Measurements from ENCODE around the gene CECR2.
"Not testable (repeated sequence)": the region's sequence is repeated elsewhere in the genome, so short reads cannot be mapped to it uniquely, and the experiment has no call there.

CECR2 gene

GRCh38 chr22:17523925-17524324, 154.7 kb downstream of the CECR2 start:
- DNase-seq = no peak

DNA sequence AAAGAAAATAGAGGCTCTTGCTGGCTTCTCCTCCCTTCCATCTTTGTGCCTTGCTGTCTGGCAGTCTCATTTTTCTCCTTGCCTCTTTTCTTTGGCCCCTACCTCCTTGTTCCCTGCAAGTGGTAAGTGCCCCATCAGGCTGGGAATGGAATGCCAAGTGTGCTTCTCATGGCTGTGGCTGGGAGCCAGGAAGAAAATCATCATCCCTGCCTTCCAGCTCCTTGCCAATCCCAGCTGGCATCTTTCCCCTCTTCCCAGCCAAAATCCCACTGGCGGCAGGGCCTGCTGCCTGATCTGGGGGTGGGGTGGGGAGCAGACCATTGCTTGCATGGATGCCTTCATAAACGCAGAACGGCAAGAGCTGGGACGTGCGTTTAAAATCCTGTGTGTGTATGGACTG, 167.0 kb downstream of the CECR2 start:
- no peak for DNase-seq

DNA sequence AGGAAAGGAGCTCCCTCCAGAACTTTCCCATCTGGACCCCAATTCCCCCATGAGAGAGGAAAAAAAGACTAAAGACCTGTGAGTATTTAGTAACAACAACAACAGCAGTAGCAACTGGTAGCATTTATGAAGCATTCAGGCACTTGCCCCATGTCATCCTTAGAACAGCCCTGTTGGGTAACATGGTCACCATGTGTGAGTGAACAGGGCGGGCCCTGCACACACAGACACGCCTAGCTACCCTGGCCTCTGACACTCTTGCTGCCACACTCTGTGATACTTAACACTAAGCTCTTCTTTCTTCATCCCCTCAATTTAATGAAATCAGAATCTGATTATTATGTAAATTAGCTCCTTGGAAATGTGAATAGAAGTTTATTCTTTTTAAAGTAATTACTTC, 167.9 kb downstream of the CECR2 start:
- no peak for DNase-seq

- DNase-seq = no peak
Observed at GRCh38 chr22:17540481-17540880, 171.2 kb downstream of the CECR2 start.

GRCh38 chr22:17541476-17541875, 172.2 kb downstream of the CECR2 start:
- DNase-seq = no peak

DNA sequence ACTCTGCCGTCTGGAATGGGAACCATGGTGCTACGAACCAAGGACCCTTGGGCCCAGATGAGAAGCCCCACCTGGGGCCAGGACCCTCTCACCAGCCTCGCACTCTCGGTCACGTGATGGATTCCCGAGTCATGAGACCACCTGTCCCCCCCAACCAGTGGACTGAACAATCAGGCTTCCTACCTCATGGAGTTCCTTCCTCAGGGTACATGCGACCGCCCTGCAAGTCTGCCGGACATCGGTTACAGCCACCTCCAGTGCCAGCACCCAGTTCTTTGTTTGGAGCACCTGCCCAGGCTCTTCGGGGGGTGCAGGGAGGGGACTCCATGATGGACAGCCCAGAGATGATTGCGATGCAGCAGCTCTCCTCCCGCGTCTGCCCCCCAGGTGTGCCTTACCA, 173.2 kb downstream of the CECR2 start:
- DNase-seq = no peak

DNA sequence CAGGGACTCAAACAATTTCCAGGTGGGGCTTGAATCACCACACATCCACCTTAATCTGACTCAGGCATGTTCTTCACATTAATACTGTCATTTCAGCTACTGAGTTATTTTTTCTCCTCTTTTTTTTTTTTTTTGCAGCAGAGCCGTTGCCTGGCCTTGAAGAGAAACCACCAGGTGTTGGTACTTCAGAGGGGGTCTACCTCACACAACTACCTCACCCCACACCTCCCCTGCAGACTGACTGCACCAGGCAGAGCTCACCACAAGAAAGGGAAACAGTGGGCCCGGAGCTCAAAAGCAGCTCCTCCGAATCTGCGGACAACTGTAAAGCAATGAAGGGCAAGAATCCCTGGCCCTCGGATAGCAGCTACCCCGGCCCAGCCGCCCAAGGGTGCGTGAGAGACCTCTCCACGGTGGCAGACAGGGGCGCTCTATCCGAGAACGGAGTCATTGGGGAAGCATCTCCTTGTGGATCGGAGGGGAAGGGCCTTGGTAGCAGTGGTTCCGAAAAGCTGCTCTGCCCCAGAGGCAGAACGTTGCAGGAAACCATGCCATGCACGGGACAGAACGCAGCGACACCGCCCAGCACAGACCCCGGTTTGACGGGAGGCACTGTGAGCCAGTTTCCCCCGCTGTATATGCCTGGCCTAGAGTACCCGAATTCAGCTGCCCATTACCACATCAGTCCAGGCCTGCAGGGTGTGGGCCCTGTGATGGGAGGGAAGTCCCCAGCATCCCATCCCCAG, 178.9 kb downstream of the CECR2 start:
- DNase-seq = no peak

DNA sequence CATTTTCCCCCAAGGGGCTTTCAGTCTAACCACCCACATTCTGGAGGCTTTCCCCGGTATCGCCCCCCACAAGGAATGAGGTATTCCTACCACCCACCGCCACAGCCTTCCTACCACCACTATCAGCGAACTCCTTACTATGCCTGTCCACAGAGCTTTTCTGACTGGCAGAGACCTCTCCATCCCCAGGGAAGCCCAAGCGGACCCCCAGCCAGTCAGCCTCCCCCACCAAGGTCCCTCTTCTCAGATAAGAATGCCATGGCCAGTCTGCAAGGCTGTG, 179.4 kb downstream of the CECR2 start:
- no peak for DNase-seq

GRCh38 chr22:17549183-17549582, 179.9 kb downstream of the CECR2 start:
- no peak for DNase-seq

GRCh38 chr22:17549655-17550054, 180.4 kb downstream of the CECR2 start:
- DNase-seq = no peak

GRCh38 chr22:17552737-17553136, 183.5 kb downstream of the CECR2 start:
- DNase-seq = no peak

GRCh38 chr22:17554814-17555213, 185.6 kb downstream of the CECR2 start:
- no peak for DNase-seq

- DNase-seq = no peak
Observed at GRCh38 chr22:17559188-17559587, 189.9 kb downstream of the CECR2 start.

DNA sequence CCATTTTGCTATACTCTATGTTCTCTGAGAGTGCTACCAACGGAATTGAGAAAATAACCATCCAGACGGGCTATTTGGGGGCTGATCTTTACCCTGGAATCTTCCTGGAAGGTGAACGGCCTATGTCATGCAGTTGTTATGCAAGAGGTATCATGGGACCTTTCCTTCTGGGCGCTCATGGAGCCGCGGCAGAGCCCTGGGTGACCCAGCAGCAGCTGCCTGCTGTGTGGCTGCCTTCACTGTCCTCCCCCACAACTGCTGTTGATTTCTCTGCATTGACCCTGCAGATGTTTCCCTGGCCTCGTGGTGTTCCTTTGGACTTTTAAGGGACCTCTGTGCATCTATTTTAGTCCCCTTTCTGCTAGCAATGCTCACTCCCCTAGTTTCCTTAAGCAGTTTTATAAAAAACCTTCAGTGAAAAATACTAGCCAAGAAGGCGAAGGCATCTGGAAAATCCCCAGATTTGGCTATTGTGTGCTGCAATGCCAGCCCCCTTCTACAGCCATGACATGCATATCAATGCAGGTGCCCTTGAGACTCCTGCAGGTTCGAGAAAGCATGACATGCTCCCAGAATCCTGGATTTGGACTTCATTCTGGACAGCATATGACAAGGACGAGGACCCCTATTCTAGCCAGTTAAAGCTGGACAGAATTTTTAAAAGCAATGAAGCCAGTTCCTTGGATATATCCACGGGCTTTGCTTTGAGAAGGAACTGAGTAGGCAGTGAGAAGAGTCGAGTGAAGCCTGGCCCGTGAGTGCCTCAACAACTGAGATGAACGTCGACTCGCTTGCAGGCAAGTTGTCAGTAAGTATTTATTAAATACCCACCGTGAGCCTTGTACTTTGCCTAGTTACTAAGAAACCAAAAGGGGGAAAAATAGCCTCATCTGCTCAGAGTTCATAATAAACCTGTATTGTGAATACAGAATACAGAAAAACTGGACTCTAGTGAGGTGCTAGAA, 193.9 kb downstream of the CECR2 start, which contains the start of gene SLC25A18:
SLC25A18 (plus strand) TSS at position 593 of the 965 bp plus-strand sequence. CDS start 16,447 bp downstream, outside the sequence.
- no peak for DNase-seq

DNA sequence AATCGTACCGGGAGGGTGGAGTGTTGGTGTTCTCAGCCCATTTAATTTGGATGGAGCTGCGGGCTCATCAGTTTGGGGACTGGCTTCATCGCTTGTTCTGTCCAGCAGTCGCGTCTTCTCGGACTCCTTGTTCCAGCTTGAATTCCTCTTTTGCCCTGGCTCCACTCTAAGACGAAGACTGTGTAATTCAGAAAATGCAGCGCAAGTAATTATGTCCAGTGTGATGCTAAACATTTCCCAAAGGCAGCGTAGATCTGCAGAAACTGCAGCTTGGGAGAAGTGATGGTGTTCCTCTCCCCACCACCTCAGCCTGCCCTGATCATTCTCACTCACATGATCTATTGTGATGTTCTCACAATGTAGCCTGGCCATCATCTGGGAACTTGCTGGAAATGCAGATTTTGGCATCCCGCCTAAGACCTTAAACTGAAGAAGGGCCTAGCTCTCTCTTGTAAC, 194.7 kb downstream of the CECR2 start:
- no peak for DNase-seq

DNA sequence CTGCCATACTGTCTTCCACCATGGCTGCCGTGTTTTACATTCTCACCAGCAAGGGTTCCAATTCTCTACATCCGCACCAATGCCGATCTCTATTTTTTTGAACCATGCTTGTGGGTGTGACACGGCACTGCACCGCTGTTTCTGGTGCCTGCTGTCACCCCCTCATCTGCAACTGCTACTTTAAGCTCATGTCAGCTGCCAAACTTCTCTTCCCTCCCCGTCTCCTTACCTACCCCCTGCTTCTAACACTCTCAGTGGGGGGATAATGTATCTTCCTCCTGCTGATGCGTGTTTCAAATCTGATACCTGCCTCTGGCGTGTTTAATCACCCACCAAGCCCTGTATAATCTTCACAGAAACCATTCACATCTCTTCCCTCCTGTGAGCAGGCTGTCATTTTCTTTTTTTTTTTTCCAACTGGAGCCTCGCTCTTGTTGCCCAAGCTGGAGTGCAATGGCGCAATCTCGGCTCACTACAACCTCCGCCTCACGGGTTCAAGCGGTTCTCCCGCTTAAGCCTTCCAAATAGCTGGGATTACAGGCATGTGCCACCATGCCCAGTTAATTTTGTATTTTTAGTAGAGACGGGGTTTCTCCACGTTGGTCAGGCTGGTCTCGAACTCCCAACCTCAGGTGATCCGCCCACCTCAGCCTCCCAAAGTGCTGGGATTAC, 196.9 kb downstream of the CECR2 start:
- not testable (repeated sequence) for DNase-seq

GRCh38 chr22:17566776-17567175, 197.5 kb downstream of the CECR2 start:
- DNase-seq = no peak

- no peak for DNase-seq
Observed at GRCh38 chr22:17569971-17570511, 200.8 kb downstream of the CECR2 start.

DNA sequence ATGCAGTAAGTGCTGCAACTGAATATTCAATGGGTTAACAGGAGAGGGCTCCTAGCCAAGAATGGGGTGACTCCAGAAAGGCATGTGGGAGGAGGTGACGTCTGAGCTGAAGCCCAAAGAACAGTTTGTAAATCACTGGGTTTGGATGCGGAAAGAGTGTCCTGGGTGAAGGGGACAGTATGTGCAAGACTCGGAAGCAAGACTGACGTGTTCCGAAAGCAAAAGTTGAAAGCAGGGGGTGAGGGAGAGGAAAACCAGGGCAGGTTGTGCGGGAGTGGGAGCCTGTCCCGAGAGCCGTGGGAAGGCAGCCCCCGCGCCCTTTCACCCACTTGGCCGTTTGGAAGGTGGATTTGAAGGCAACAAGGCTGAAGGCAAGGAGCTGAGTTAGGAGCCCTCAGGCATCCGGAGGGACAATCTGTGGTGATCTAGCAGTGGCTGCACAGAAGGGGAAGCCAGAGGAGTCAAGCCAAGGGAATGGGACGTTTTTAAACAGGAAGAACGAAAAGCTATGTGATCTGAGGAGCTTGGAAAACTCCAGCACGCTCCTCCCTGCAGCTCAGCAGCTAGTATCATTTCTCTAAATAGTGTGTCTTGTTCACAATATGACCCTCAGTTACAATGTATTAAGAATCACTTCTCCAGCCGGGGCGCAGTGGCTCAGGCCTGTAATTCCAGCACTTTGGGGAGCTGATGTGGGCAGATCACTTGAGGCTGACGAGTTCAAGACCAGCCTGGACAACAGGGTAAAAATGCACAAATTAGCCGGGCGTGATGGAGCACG, 201.8 kb downstream of the CECR2 start:
- no peak for DNase-seq

DNA sequence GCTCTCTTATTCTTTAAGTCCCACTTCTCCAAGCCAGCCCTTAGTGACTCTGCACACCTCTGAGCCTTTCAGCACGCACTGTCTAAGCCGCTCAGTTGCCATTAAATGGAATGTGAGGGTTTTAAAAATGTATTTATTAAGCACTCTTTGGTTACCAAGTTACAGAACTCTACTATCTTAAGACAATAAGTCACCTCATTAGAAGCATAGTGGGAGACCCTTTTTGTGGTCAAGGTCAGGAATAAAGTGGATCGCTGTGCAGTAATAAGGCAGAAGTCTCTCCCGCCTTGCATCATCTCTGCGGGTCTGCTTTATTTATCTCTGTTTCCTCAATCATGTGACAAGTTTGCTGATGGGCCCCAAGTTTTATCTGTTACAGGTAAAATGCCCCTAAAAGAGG, 205.9 kb downstream of the CECR2 start:
- DNase-seq = no peak

GRCh38 chr22:17575681-17576080, 206.4 kb downstream of the CECR2 start:
- DNase-seq = no peak

GRCh38 chr22:17576470-17576869, 207.2 kb downstream of the CECR2 start:
- DNase-seq = no peak
